ENCODE data around the gene AUP1. TPM values are rescaled to one million over a fixed set of nuclear protein-coding genes. Genes with fewer than 3 reads are reported as not detected.

The AUP1 gene
- polyA plus RNA-seq, 2 of the 4 experiments (the other 2 are of a cell fraction), result 129 to 164 TPM

DNA sequence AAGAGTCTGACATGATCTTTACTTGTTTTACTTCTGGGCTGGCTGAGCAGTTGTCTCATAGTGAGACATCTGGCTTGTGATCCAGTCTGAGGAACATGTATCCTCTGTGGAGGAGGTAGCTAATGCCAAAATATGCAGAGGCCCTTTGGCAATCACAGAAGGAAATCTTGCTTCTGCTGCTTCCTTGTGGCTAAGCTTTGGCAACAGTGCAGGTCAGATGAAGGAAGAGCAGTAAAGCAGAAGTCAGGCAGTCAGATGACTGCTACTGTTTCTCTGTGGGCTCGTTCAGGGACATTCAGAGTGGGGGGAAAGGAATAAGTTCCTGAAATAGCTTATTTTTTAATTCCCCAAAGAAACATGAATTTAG is 47.3 kb upstream of the AUP1 start (continued):
- TF ChIP-seq, protein P1, sequence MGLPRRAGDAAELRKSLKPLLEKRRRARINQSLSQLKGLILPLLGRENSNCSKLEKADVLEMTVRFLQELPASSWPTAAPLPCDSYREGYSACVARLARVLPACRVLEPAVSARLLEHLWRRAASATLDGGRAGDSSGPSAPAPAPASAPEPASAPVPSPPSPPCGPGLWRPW (IDR thresholded peaks at IDR 0.05), result no peak
- TF ChIP-seq CBX8 (IDR thresholded peaks at IDR 0.05) (no peak), CEBPB (IDR thresholded peaks at IDR 0.05) (no peak)

DNA sequence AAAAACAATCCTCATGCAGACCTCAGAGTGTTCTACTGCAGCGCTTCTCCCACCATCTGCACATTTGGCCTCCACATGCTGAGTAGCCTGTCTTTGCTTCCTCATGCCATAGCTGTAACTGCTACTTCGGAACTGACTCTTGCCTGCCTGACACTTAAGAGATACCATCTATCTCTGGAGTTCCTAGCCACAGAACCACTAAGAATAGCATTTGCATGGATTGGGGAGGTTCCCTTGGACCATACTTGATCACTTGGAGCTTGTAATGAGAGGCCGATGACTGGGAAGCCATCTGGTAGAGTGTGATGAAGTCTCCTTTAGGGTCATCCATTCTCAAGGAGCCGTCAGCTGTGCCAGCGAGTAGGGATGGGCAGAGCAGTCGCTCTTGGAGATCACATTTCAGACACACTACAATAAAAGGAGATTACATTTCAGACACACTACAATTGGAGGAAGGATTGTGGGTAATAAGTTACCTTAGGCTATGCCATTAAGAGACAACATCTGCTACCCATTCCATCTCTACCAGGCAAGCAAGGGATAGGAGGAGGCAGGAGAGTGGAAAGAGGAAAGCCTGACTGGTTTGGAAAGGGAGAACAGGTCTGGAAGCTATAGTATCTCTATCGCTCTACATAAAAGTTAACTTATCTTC is 46.8 kb upstream of the AUP1 start:
- Histone ChIP-seq H3K27ac (no peak overlapping the region), H3K4me2 (no peak overlapping the region), H3K4me1 (no peaks in the 10 kb centered on the region), H3K9me3 (no peaks in the 10 kb centered on the region), H3K4me3 (no peak overlapping the region)
- CTCF ChIA-PET, result interaction anchor here (1.2 to 17.2 kb wide), 4 partner anchors 7 to 93 kb away, joined by 3 to 181 read pairs (median 6); partner anchors contain the start of genes CCDC142 and TTC31
- whole genome bisulfite sequencing (ENCODE audit: missing lambda C conversion rate), result 78% methylated on average over 7 of the region's 7 CpGs
- ATAC-seq (no peak), FAIRE-seq (no peak), DNase-seq (ENCODE audit: low read depth in 1 of 2, low spot score in 1 of 2) (no peak)
- POLR2A ChIA-PET, result no interaction called here
- no peak for TF ChIP-seq NPAS2 (CRISPR knock-in tag; IDR thresholded peaks at IDR 0.05; ENCODE audit: borderline replicate concordance)

DNA sequence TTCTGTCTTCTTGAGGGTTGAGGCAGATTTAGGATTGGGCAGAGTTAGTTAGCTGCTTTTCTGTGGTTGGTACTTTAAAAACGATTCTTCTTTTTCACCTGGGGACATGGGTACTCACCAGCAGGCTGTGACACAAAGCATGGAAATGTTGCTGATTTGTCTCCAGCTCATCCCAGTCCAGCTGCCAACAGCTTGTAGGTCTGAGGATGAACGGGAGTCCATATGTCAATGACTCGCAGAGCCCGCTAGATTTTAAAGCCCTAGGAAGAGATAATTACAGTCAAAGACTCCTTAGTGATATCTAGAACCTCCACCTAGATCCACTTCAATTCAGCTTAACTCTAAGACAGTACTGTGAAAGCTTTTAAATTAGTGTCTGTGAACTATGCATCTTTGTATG is 45.8 kb upstream of the AUP1 start:
- no peak for TF ChIP-seq SMC3 (IDR thresholded peaks at IDR 0.05)
- no peak for TF ChIP-seq ZNF302 (CRISPR knock-in tag; IDR thresholded peaks at IDR 0.05)
- TF ChIP-seq, protein P2, sequence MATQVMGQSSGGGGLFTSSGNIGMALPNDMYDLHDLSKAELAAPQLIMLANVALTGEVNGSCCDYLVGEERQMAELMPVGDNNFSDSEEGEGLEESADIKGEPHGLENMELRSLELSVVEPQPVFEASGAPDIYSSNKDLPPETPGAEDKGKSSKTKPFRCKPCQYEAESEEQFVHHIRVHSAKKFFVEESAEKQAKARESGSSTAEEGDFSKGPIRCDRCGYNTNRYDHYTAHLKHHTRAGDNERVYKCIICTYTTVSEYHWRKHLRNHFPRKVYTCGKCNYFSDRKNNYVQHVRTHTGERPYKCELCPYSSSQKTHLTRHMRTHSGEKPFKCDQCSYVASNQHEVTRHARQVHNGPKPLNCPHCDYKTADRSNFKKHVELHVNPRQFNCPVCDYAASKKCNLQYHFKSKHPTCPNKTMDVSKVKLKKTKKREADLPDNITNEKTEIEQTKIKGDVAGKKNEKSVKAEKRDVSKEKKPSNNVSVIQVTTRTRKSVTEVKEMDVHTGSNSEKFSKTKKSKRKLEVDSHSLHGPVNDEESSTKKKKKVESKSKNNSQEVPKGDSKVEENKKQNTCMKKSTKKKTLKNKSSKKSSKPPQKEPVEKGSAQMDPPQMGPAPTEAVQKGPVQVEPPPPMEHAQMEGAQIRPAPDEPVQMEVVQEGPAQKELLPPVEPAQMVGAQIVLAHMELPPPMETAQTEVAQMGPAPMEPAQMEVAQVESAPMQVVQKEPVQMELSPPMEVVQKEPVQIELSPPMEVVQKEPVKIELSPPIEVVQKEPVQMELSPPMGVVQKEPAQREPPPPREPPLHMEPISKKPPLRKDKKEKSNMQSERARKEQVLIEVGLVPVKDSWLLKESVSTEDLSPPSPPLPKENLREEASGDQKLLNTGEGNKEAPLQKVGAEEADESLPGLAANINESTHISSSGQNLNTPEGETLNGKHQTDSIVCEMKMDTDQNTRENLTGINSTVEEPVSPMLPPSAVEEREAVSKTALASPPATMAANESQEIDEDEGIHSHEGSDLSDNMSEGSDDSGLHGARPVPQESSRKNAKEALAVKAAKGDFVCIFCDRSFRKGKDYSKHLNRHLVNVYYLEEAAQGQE (IDR thresholded peaks at IDR 0.05), result no peak
- Histone ChIP-seq H3K9me3 (no peaks in the 10 kb centered on the region), H3K4me1 (no peaks in the 10 kb centered on the region), H3K27ac (no peak overlapping the region), H3K4me2 (no peak overlapping the region), H3K4me3 (no peak overlapping the region)
- DNase-seq (ENCODE audit: low read depth in 1 of 2, low spot score in 1 of 2) (no peak), ATAC-seq (no peak), FAIRE-seq (no peak)
- CTCF ChIA-PET, result interaction anchor here (1.3 to 17.2 kb wide), 4 partner anchors 11 to 43 kb away, joined by 3 to 181 read pairs (median 5); no protein-coding TSS in a partner anchor
- 64% methylated on average over 4 of the region's 4 CpGs for WGBS (ENCODE audit: missing lambda C conversion rate)
- POLR2A ChIA-PET, result no interaction called here

DNA sequence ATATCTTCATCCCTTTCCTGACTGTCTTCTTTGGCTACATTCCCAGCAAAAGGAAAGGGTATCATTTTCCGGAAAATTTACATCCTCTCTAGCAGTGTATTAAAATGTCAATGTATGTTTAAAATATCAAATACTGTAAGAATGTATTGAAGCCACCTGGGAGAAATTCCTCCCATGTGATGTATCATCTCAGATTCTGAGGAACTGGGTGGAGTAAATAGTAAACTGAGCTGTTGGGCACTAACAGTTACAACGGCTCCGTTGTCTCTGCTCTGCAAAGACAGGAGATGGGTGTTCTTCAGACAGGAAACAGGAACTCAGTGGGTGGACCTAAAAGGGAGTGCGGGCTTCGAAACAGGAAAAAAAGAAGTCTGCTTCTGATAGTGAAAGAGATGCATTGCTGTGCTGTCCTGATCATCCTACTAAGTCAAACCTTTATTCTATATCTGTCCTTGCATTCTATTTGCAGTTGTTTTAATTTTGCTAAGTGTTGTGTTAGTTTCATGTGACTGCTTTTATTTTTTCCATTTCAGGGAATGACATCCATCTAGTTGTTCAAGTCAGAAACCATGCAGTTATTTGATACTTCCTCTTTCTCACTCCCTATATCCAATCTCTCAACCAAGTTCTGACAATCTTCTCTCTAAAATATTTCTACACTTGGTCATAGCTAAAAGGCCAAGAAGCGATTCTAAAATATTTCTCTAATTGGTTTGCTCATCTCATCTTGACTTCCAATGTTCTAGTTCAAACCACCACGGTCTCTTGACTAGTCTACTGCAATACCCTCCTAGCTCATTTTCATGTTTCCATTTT is 44.4 kb upstream of the AUP1 start:
- H3K9me3 ChIP-seq, result no peaks in the 10 kb centered on the region
- H3K4me1 ChIP-seq, result no peaks in the 10 kb centered on the region
- peak in 1 of 2 experiments; percentile 73; a peak in 3 of 6 replicates for ATAC-seq
- POLR2A ChIA-PET, result interaction anchor here (1.0 kb wide), 1 partner anchor 44 kb away, joined by 3 read pairs; the partner anchor contains the start of genes AUP1 and HTRA2
- no peak overlapping the region for H3K4me2 ChIP-seq
- no peak for DNase-seq (ENCODE audit: low read depth in 1 of 2, low spot score in 1 of 2)
- H3K27ac ChIP-seq, result no peak overlapping the region
- 52% methylated on average over 7 of the region's 7 CpGs for WGBS (ENCODE audit: missing lambda C conversion rate)
- no peak overlapping the region for H3K4me3 ChIP-seq
- FAIRE-seq, result no peak
- TF ChIP-seq EP300 (IDR thresholded peaks at IDR 0.05) (no peak), PHF8 (IDR thresholded peaks at IDR 0.05; ENCODE audit: borderline replicate concordance, low read depth) (no peak), CEBPB (IDR thresholded peaks at IDR 0.05) (no peak), RFX5 (IDR thresholded peaks at IDR 0.05) (no peak), MAFK (IDR thresholded peaks at IDR 0.05; ENCODE audit: partially characterized antibody) (no peak), FOXS1 (CRISPR knock-in tag; IDR thresholded peaks at IDR 0.05) (no peak), NR3C1 (IDR thresholded peaks at IDR 0.05) (no peak), HEYL (CRISPR knock-in tag; IDR thresholded peaks at IDR 0.05) (no peak), JUN (IDR thresholded peaks at IDR 0.05) (no peak), FOSL2 (IDR thresholded peaks at IDR 0.05) (no peak), FOSL2 (CRISPR knock-in tag; IDR thresholded peaks at IDR 0.05) (no peak), NPAS2 (CRISPR knock-in tag; IDR thresholded peaks at IDR 0.05; ENCODE audit: borderline replicate concordance) (no peak), ZNF302 (CRISPR knock-in tag; IDR thresholded peaks at IDR 0.05) (no peak), HDAC2 (IDR thresholded peaks at IDR 0.05) (no peak)
- TF ChIP-seq, protein P1 (IDR thresholded peaks at IDR 0.05), result no peak
- TF ChIP-seq, protein P3, sequence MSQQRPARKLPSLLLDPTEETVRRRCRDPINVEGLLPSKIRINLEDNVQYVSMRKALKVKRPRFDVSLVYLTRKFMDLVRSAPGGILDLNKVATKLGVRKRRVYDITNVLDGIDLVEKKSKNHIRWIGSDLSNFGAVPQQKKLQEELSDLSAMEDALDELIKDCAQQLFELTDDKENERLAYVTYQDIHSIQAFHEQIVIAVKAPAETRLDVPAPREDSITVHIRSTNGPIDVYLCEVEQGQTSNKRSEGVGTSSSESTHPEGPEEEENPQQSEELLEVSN (IDR thresholded peaks at IDR 0.05; ENCODE audit: borderline replicate concordance, low read depth), result no peak
- TF ChIP-seq, protein P4, sequence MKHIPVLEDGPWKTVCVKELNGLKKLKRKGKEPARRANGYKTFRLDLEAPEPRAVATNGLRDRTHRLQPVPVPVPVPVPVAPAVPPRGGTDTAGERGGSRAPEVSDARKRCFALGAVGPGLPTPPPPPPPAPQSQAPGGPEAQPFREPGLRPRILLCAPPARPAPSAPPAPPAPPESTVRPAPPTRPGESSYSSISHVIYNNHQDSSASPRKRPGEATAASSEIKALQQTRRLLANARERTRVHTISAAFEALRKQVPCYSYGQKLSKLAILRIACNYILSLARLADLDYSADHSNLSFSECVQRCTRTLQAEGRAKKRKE (CRISPR knock-in tag; IDR thresholded peaks at IDR 0.05; ENCODE audit: low read depth), result no peak
- TF ChIP-seq, protein P5, sequence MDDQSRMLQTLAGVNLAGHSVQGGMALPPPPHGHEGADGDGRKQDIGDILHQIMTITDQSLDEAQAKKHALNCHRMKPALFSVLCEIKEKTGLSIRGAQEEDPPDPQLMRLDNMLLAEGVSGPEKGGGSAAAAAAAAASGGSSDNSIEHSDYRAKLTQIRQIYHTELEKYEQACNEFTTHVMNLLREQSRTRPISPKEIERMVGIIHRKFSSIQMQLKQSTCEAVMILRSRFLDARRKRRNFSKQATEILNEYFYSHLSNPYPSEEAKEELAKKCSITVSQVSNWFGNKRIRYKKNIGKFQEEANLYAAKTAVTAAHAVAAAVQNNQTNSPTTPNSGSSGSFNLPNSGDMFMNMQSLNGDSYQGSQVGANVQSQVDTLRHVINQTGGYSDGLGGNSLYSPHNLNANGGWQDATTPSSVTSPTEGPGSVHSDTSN (IDR thresholded peaks at IDR 0.05), result no peak
- CTCF ChIA-PET, result interaction anchor here (1.1 to 17.2 kb wide), 6 partner anchors 10 to 91 kb away, joined by 3 to 181 read pairs (median 4); partner anchors contain the start of genes CCDC142 and TTC31

Data from A549 (cell line).